ENCODE measurements around the gene CUEDC2.

The CUEDC2 gene

GRCh38 chr10:102375867-102376266, 56.5 kb downstream of the CUEDC2 start:
- no peak for TF ChIP-seq ZNF274 (IDR thresholded peaks at IDR 0.05; ENCODE audit: low read depth, low read length)
- no peak overlapping the region for H3K4me3 ChIP-seq (ENCODE audit: low read length)

- no peak for TF ChIP-seq ZNF274 (IDR thresholded peaks at IDR 0.05; ENCODE audit: low read depth, low read length)
- no peak overlapping the region for H3K4me3 ChIP-seq (ENCODE audit: low read length)
These were observed 57.1 kb downstream of the CUEDC2 start for GRCh38 chr10:102375250-102375649.
